ENCODE data around the gene APMAP.

APMAP gene

DNA sequence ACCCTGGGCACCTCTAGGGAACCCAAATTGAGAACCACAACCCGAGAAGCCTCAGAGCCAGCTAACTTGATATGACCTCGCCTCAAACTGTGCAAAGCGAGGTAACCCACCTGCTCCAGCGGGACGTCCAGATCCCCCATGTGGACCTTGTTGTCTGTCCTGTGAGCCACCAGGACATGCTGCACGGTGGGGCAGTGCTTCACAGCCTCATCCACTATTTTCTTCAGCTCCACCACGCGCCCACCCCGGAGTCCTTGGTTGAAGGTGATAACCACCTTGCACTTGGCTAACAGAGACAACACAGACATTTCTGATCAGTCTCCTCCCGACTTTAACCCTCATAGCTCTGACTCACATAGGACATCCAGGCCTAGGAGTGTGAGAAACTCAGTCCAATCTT lies 30.8 kb upstream of the APMAP start:
- DNase-seq, result no peak

GRCh38 chr20:25022680-25023079 lies 30.1 kb upstream of the APMAP start:
- no peak for DNase-seq

DNA sequence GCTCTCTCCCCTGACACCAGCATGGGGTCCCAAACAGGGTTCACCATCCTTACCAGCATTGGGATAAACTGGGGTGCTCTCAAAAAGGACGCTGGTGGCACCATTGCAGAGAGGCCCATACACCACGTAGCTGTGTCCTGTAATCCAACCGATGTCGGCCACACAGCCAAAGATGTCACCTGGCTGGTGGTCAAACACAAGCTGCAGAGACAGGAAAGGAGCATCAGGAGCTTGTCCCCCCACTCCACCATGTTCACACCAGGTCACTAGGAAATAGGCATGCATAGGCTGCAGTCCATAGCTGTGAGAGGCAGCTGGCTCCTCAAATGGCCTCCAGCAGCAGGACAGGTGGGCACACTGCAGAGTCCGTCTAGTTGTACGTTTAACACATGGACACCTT lies 28.8 kb upstream of the APMAP start:
- no peak for DNase-seq

- no peak for DNase-seq
These were observed 28.4 kb upstream of the APMAP start for GRCh38 chr20:25020901-25021301.

DNA sequence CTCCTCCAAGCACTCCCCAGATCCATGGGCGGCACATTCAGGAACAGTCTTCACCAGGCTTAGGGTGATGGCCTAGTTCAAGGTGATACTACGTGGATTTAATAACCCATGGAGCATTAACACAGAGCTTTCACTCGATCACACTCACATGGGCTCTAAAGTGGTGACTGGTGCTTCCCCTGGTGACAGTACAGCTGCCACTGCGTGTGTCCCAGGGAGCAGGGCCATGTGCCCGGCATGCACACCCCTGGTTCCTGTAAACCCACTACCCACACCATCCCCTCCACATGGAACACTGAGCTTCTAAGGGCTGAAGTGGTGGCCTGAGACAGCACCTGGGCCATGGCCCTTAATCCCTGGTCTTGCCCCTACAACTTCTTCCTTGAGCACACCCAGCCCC lies 27.8 kb upstream of the APMAP start:
- DNase-seq, result no peak

GRCh38 chr20:25019381-25020155 lies 27.0 kb upstream of the APMAP start:
- DNase-seq, result no peak

- DNase-seq, result no peak
These were observed 26.3 kb upstream of the APMAP start for GRCh38 chr20:25018841-25019240.

GRCh38 chr20:25018425-25018824 lies 25.9 kb upstream of the APMAP start:
- no peak for DNase-seq

DNA sequence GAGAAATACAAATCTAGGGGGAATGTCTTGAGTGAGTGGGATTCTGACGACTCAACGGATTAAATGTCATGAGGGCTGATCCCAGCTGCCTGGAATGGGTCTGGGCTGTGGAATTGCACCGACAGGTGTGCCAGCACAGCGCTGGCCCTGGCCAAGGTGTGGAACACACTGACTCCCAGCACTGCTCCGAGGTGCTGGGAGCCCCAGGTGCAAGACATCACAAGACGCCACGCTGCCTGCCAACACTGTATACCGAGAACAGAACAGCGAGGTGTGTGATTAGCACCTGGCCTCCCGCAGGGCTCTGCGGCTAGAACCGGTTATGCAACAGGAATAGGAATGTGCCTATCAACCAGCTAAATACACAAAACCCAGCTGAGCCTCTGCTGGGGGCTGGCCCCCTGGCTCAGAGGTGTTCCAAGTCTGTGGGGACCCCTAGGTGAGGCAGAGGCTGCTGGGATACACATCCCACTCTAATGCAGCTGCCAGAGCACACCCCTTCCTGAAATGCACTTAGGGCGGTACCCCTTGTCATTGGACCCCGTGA lies 24.8 kb upstream of the APMAP start:
- no peak for DNase-seq

GRCh38 chr20:25016471-25016870 lies 23.9 kb upstream of the APMAP start:
- DNase-seq, result no peak

GRCh38 chr20:25015986-25016385 lies 23.4 kb upstream of the APMAP start:
- no peak for DNase-seq

- DNase-seq, result no peak
These were observed 22.3 kb upstream of the APMAP start for GRCh38 chr20:25014816-25015215.

GRCh38 chr20:25013478-25014380 lies 21.2 kb upstream of the APMAP start:
- no peak for DNase-seq

- DNase-seq, result no peak
These were observed 20.2 kb upstream of the APMAP start for GRCh38 chr20:25012616-25013189.

- no peak for DNase-seq
These were observed 19.3 kb upstream of the APMAP start for GRCh38 chr20:25011831-25012241.

GRCh38 chr20:25011261-25011660 lies 18.7 kb upstream of the APMAP start:
- no peak for DNase-seq

DNA sequence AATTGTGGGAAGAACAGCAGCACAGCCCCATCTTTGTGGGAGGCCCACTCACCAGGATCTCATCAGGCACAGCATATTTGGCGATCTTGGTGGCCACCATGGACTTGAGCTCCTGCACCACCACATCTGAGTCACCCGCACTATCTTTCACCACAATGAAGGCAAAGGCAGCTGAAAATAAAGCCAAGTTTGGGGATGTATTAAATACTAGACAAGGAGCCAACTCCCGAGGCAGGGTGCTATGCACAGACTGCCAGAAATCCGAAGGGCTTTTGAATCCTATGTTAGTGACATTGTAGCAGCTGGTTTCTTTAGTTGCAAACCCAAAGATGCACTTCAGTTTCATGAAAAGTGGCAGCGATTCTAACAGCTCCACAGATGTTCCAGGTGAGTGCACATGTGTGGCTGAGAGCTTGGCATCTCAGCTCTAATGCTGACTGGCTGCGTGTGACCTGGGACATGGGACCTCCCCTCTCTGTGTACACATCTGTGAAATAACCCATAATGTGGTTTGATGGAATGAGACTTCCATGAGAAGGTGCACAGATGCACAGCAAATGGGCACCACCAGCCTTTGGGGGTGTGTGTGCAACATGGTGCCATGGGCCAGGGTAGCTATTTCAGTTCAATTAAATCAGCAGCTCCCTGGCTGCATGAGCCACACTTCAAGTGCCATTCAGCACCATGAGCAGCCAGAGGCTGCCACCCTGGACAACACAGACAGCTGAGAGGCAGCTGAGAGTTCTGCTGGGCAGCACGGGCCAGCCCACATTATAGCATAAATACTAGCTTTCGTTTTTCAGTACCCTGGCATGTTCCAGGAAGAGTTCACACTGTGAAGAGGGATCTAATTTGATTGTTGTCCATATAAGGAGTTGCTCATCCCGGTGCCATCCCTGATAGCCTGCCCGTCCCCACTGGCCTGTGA lies 16.9 kb upstream of the APMAP start:
- no peak for DNase-seq

DNA sequence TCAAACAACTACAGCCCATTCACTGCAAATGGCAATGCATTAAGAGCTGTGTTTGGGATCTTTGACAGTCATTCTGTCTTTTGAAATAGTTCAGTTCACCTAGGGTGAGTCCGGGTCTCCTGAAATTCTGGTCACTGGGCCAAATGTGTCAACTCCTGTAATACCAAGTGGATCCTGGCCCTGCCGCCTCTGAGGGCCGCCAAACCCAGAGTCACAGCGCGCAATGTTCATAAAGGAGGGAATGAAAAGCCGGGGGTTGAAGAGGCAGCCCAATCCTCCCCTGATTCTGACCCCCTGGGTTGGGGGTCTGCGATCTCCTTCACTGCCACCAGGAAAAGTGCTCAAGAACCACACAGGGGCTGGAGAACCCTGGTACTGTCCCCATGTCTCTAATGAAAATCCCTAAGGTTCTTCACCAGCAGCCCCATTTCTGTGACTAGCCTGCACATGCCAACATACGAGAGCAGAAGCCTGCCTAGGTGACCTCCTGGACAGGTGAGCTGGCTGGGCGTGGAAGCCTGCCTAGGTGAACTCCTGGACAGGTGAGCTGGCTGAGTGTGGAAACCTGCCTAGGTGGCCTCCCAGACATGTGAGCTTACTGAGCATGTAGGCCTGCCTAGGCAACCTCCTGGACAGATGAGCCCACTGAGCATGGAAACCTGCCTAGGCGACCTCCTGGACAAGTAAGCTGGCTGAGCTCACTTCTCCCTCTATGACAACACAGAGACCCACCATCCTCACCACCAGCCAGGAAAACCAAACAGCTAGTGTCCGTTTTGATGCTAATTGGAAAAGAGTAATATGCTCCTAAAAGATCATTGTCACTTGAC lies 16.1 kb upstream of the APMAP start:
- no peak for DNase-seq

GRCh38 chr20:25007491-25008305 lies 15.1 kb upstream of the APMAP start:
- DNase-seq, result no peak

- DNase-seq, result no peak
These were observed 14.0 kb upstream of the APMAP start for GRCh38 chr20:25006431-25007167.

Data from CD4-positive, alpha-beta T cell treated with Interleukin-12 subunit alpha and Interleukin-12 subunit beta, for 1 hour (primary cell).